HepG2 (cell line): Measurements from ENCODE around the gene ZBTB7C. TPM values are rescaled to one million over a fixed set of nuclear protein-coding genes. Genes with fewer than 3 reads are reported as not detected.

ENCODE experiments used
- ATAC-seq: fragments of 200-7000 bp; cut with Tn5 transposase; 3 replicates; pipeline ENCODE4 v1.9.1; 2020; ENCODE audit warnings: mild to moderate bottlenecking, moderate library complexity
- BruUV-seq: library from RNA; stranded (reverse); fragments of 400-500 nt; replicated peaks from 2 replicates; lab custom pipeline; 2021; lab: Mats Ljungman, UMichigan
- CTCF ChIA-PET: fragments of 300-600 bp; formaldehyde crosslinking; extraction: SDS; loops from one replicate; lab custom pipeline; 2021; ENCODE audit warnings: low total read pairs, inconsistent platforms, low intra/inter-chr PET ratio; lab: Yijun Ruan, JAX
- POLR2A ChIA-PET: fragments of 350-600 bp; sonication (Branson Sonifier 250); formaldehyde crosslinking; loops from one replicate; lab custom pipeline; 2020; ENCODE audit warnings: antibody characterized with exemption, inconsistent platforms; lab: Yijun Ruan, JAX
- DNase-seq: peaks from one replicate; pipeline ENCODE4 v3.0.0-alpha.2; 2015; ENCODE audit warnings: low spot score
- FAIRE-seq: peaks from 3 replicates; lab custom pipeline; 2011; peaks lifted over from hg19 to GRCh38; lab: Jason Lieb, UNC
- H2AFZ ChIP-seq: one replicate; pipeline ENCODE4 v1.6.1; 2011; ENCODE audit warnings: low read length, inconsistent platforms
- H3K27ac ChIP-seq: fragments of 300-600 bp; 3 replicates; pipeline ENCODE4 v1.8.0; 2011; ENCODE audit warnings: mixed run types, mild to moderate bottlenecking, mixed read lengths, low read length, inconsistent platforms; ENCODE audit not compliant: insufficient read depth; ENCODE audit errors: extremely low read length
- H3K27me3 ChIP-seq, 2 experiments: fragments of 200-600 bp in 1 of 2; 2 replicates in 1 of 2; 3 replicates in 1 of 2; pipeline versions ENCODE4 v1.6.0 to v1.8.0; 2011; ENCODE audit warnings: low read length in 2 of 2, mild to moderate bottlenecking in 2 of 2, moderate library complexity in 2 of 2, inconsistent platforms in 1 of 2; ENCODE audit not compliant: insufficient read depth in 2 of 2, control insufficient read depth in 1 of 2
- H3K36me3 ChIP-seq, 2 experiments: fragments of 200-600 bp in 1 of 2; replicated peaks in 1 of 2; 2 replicates in 1 of 2; 3 replicates in 1 of 2; pipeline versions ENCODE4 v1.5.1 to v1.8.0; 2011; ENCODE audit warnings: low read length in 2 of 2, inconsistent platforms in 1 of 2; ENCODE audit not compliant: insufficient read depth in 2 of 2, control insufficient read depth in 1 of 2
- H3K4me1 ChIP-seq: 2 replicates; pipeline ENCODE4 v1.5.1; 2012; ENCODE audit warnings: low read length, inconsistent platforms; ENCODE audit not compliant: insufficient read depth
- H3K4me2 ChIP-seq: 2 replicates; pipeline ENCODE4 v1.6.0; 2011; ENCODE audit warnings: low read depth, low read length, inconsistent platforms
- H3K4me3 ChIP-seq, 3 experiments: fragments of 200-600 bp in 1 of 3; sonication (generic), shearing (Covaris generic) in 1 of 3; replicated peaks in 1 of 3; 2 replicates each; pipeline ENCODE4 v1.5.1; 2011 to 2016; ENCODE audit warnings: low read length in 3 of 3, inconsistent platforms in 2 of 3, low read depth in 2 of 3, mild to moderate bottlenecking in 2 of 3, control low read depth in 1 of 3, mixed read lengths in 1 of 3; ENCODE audit not compliant: insufficient read depth in 1 of 3
- H3K79me2 ChIP-seq: one replicate; pipeline ENCODE4 v1.6.1; 2011; ENCODE audit warnings: low read length, inconsistent platforms; ENCODE audit not compliant: insufficient read depth
- H3K9ac ChIP-seq: 2 replicates; pipeline ENCODE4 v1.6.0; 2011; ENCODE audit warnings: mild to moderate bottlenecking, low read depth, low read length, inconsistent platforms; ENCODE audit not compliant: insufficient read depth
- H3K9me3 ChIP-seq: 2 replicates; pipeline ENCODE4 v1.5.1; 2012; ENCODE audit warnings: mild to moderate bottlenecking, low read length
- H4K20me1 ChIP-seq: 2 replicates; pipeline ENCODE4 v1.6.0; 2011; ENCODE audit warnings: inconsistent platforms, mild to moderate bottlenecking, low read length, moderate library complexity; ENCODE audit not compliant: insufficient read depth
- CBX5 ChIP-seq: sonication (generic); formaldehyde crosslinking; IDR thresholded peaks from 2 replicates; pipeline ENCODE4 v1.4.0; 2020; ENCODE audit warnings: missing genetic modification reagents, borderline replicate concordance
- FIP1L1 ChIP-seq: fragments of 200-400 bp; formaldehyde crosslinking; IDR thresholded peaks from 2 replicates; pipeline ENCODE4 v1.6.1; 2018; ENCODE audit warnings: low read depth, mild to moderate bottlenecking, low read length, moderate library complexity, borderline replicate concordance; ENCODE audit not compliant: insufficient read depth
- FOXM1 ChIP-seq: sonication (generic); formaldehyde crosslinking; IDR thresholded peaks from 2 replicates; pipeline ENCODE4 v1.5.0; 2020; ENCODE audit warnings: missing genetic modification reagents
- HNF4A ChIP-seq: sonication (generic); formaldehyde crosslinking; IDR thresholded peaks from 2 replicates; pipeline ENCODE4 v1.4.0; 2020; ENCODE audit warnings: missing genetic modification reagents
- MED8 ChIP-seq: sonication (generic); formaldehyde crosslinking; IDR thresholded peaks from 2 replicates; pipeline ENCODE4 v1.8.1; 2023; ENCODE audit warnings: mild to moderate bottlenecking, missing genetic modification reagents; ENCODE audit not compliant: insufficient replicate concordance
- NCOA2 ChIP-seq: sonication (generic); formaldehyde crosslinking; IDR thresholded peaks from 2 replicates; pipeline ENCODE4 v1.8.0; 2022; ENCODE audit warnings: inconsistent platforms
- NFE2L1 ChIP-seq: sonication (generic); formaldehyde crosslinking; IDR thresholded peaks from 2 replicates; pipeline ENCODE4 v1.4.0; 2020; ENCODE audit warnings: missing genetic modification reagents, mild to moderate bottlenecking, borderline replicate concordance
- YEATS4 ChIP-seq: sonication (generic); formaldehyde crosslinking; IDR thresholded peaks from 2 replicates; pipeline ENCODE4 v1.4.0; 2020; ENCODE audit warnings: missing genetic modification reagents, borderline replicate concordance
- YY1 ChIP-seq: IDR thresholded peaks from 2 replicates; pipeline ENCODE4 v1.6.1; 2011; ENCODE audit warnings: low read length, low read depth, moderate library complexity, mild to moderate bottlenecking; ENCODE audit not compliant: insufficient read depth, insufficient replicate concordance
- ZNF749 ChIP-seq: sonication (generic); formaldehyde crosslinking; IDR thresholded peaks from 2 replicates; pipeline ENCODE4 v1.8.0; 2022; ENCODE audit warnings: mild to moderate bottlenecking, missing genetic modification reagents, moderate library complexity, borderline replicate concordance
- ZSCAN12 ChIP-seq: sonication (generic); formaldehyde crosslinking; IDR thresholded peaks from 2 replicates; pipeline ENCODE4 v1.9.0; 2021; ENCODE audit warnings: mild to moderate bottlenecking, missing genetic modification reagents
- WGBS: methylation state at CpG from one replicate; pipeline ENCODE4 v1.1.6; 2017; ENCODE audit warnings: low lambda C conversion rate; 5-methylcytosine and 5-hydroxymethylcytosine counted together
- in situ Hi-C: cut with HindIII; loops from 2 replicates; pipeline ENCODE4 v1.10.0; 2017; ENCODE audit warnings: low pct_unique_long_range_greater_than_20kb; ENCODE audit not compliant: extremely low pct_ligation_motif_present
- intact Hi-C: fragments of 100-400 bp; cut with micrococcal nuclease; formaldehyde crosslinking; loops from one replicate; pipeline ENCODE4 v1.10.0; 2022; ENCODE audit not compliant: unreplicated experiment
- polyA plus RNA-seq, 8 experiments: library from polyadenylated mRNA; depleted of rRNA in 3 of 8; stranded (reverse) in 7 of 8; unstranded in 1 of 8; fragments of >200 nt; fragmentation: Illumina TruSeq in 4 of 8; extraction: Trizol in 4 of 8; gene quantifications; 2 replicates each; pipeline versions ENCODE4 v1.2.1 to v1.2.3, GENCODE V29; 2011 to 2016; ENCODE audit warnings: low read depth in 4 of 8, missing spikeins in 1 of 8, mixed read lengths in 1 of 8; ENCODE audit not compliant: insufficient read depth in 1 of 8
- total RNA-seq, 5 experiments: library from RNA; depleted of rRNA; stranded (reverse); fragments of >200 nt; fragmentation: Illumina TruSeq; extraction: Trizol; gene quantifications; 2 replicates each; pipeline ENCODE4 v1.2.3, GENCODE V29; 2016; ENCODE audit warnings: low read depth in 1 of 5
- TF ChIP-seq, protein P1 (sequence below): sonication (generic); formaldehyde crosslinking; IDR thresholded peaks from 2 replicates; pipeline ENCODE4 v1.4.0; 2020; ENCODE audit warnings: missing genetic modification reagents
- TF ChIP-seq, protein P2 (sequence below): IDR thresholded peaks from 2 replicates; pipeline ENCODE4 v1.6.1; 2016; ENCODE audit warnings: missing compliant biosample characterization, missing genetic modification reagents, borderline replicate concordance

Gene ZBTB7C
- total and polyA plus RNA-seq, 2 of the 13 experiments (the other 11 are each of a cell fraction or from before 2014, with no cell fraction given) = 0.01 to 0.04 TPM

DNA sequence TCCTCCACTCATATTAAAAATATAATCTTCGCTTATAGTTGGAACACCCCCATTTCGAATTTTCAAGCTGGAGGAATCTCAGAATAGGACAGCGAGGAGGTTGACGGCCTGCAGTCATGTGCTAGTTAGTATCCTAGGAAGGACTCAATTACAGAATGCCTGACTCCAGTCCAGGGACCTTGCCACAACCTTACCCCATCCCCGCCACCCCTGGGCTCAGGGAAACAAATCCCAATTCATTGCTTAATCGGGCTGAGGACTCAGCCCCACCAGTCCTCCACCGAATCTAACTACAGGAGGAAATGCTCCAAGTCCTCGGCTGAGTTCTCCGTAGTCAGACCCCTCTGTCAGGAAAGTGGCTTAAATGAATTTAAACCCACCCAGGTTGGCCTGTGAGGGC lies 31.7 kb upstream of the ZBTB7C start:
- no peak overlapping the region for H3K4me3 ChIP-seq
- no peaks in the 10 kb centered on the region for H3K36me3 ChIP-seq
- no peaks in the 10 kb centered on the region for H3K9me3 ChIP-seq
- no peak for DNase-seq
- ChIA-PET CTCF (no interaction called here), POLR2A (no interaction called here)
- H3K4me1 ChIP-seq = peaks cover 5% of the 10 kb centered on the region
- no peak for FAIRE-seq
- in situ Hi-C loops (loop anchor here (10.0 kb wide), 1 partner anchor 206 kb away; no protein-coding TSS in a partner anchor), intact Hi-C loops (no loop called here)
- ATAC-seq = no peak
- H3K9ac ChIP-seq = no peak overlapping the region
- no peak overlapping the region for H3K27ac ChIP-seq
- H2AFZ ChIP-seq = no peak overlapping the region
- no peak overlapping the region for H3K4me2 ChIP-seq
- TF ChIP-seq ZNF749 = no peak
- no peak for TF ChIP-seq ZSCAN12 (CRISPR knock-in tag)
- TF ChIP-seq CBX5 = no peak
- TF ChIP-seq FOXM1 = no peak
- no peak for TF ChIP-seq YEATS4 (CRISPR knock-in tag)
- no peak for TF ChIP-seq NFE2L1 (CRISPR knock-in tag)
- no peak for TF ChIP-seq YY1
- TF ChIP-seq HNF4A (CRISPR knock-in tag) = no peak
- TF ChIP-seq MED8 (CRISPR knock-in tag) = no peak
- TF ChIP-seq FIP1L1 = no peak
- TF ChIP-seq, protein P1, sequence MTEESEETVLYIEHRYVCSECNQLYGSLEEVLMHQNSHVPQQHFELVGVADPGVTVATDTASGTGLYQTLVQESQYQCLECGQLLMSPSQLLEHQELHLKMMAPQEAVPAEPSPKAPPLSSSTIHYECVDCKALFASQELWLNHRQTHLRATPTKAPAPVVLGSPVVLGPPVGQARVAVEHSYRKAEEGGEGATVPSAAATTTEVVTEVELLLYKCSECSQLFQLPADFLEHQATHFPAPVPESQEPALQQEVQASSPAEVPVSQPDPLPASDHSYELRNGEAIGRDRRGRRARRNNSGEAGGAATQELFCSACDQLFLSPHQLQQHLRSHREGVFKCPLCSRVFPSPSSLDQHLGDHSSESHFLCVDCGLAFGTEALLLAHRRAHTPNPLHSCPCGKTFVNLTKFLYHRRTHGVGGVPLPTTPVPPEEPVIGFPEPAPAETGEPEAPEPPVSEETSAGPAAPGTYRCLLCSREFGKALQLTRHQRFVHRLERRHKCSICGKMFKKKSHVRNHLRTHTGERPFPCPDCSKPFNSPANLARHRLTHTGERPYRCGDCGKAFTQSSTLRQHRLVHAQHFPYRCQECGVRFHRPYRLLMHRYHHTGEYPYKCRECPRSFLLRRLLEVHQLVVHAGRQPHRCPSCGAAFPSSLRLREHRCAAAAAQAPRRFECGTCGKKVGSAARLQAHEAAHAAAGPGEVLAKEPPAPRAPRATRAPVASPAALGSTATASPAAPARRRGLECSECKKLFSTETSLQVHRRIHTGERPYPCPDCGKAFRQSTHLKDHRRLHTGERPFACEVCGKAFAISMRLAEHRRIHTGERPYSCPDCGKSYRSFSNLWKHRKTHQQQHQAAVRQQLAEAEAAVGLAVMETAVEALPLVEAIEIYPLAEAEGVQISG = no peak
- TF ChIP-seq NCOA2 (CRISPR knock-in tag) = no peak
- TF ChIP-seq, protein P2, sequence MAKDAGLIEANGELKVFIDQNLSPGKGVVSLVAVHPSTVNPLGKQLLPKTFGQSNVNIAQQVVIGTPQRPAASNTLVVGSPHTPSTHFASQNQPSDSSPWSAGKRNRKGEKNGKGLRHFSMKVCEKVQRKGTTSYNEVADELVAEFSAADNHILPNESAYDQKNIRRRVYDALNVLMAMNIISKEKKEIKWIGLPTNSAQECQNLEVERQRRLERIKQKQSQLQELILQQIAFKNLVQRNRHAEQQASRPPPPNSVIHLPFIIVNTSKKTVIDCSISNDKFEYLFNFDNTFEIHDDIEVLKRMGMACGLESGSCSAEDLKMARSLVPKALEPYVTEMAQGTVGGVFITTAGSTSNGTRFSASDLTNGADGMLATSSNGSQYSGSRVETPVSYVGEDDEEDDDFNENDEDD (CRISPR knock-in tag) = no peak
- WGBS = 17% methylated on average over 7 of the region's 9 CpGs
- H3K79me2 ChIP-seq = no peaks in the 10 kb centered on the region
- peaks cover 3 to 53% of the 10 kb centered on the region in 2 experiments; a peak in 4 of 5 replicates for H3K27me3 ChIP-seq
- no peaks in the 10 kb centered on the region for H4K20me1 ChIP-seq
- no TSS peak for BruUV-seq
